ENCODE results near the gene KREMEN2. TPM values are rescaled to one million over a fixed set of nuclear protein-coding genes. Genes with fewer than 3 reads are reported as not detected.
A peak's percentile ranks its signal among the peaks of the same experiment; 100 is the strongest.

The KREMEN2 gene
- total and polyA plus RNA-seq, 9 of the 15 experiments (the other 6 are each of a cell fraction or from before 2014, with no cell fraction given) = 0.04 to 7.7 (median 1.5) TPM; not detected in 1

DNA sequence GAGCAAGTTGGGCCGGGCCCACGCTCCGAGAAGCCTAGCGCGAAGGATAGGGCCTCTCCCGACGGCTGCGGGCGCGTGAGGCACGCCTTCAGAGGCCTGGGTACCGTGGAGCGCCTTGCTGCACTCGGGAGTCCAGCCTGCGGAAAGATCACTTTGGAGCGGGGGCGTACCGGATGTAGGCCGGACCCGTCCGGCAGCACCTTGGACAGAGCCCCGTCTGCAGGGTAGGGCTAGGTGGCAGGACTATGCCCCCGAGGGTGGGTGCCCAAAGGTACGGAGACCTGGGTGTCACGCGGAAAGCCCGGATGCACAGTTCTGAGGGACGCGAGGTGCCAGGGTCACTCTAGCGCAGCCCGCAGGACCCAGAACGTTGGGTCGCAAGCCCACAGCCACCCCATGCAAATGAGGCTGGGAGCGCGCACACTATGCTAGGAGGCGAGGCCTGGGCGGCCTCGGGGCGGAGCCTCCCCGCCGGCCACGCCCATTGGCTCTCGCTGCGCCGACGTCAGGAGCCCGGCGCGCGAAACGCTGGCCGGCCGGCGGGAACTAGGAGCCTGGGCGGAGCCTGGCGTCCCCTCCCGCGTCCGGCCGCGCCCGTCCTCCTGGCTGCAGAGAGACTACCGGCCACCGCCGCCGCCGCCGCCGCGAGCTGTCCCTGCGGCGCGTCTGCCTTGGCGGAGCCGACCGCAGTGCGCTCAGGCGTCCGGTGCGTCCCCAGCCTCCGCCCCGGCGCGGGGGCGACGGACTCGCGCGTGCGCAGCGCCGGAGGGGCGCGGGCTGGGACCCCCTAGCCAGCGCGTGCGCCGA lies 4.9 kb downstream of the KREMEN2 start, which contains the start of gene PAQR4 (continued):
- TF ChIP-seq, protein P1, sequence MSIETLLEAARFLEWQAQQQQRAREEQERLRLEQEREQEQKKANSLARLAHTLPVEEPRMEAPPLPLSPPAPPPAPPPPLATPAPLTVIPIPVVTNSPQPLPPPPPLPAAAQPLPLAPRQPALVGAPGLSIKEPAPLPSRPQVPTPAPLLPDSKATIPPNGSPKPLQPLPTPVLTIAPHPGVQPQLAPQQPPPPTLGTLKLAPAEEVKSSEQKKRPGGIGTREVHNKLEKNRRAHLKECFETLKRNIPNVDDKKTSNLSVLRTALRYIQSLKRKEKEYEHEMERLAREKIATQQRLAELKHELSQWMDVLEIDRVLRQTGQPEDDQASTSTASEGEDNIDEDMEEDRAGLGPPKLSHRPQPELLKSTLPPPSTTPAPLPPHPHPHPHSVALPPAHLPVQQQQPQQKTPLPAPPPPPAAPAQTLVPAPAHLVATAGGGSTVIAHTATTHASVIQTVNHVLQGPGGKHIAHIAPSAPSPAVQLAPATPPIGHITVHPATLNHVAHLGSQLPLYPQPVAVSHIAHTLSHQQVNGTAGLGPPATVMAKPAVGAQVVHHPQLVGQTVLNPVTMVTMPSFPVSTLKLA (conservative IDR thresholded peaks at IDR 0.05) = peak; percentile 95 to 98
- TF ChIP-seq HDAC6 (IDR thresholded peaks at IDR 0.05; ENCODE audit: low read depth, low read length) (no peak), MTA3 (IDR thresholded peaks at IDR 0.05; ENCODE audit: borderline replicate concordance) (peak; percentile 90), IRF2 (CRISPR knock-in tag; IDR thresholded peaks at IDR 0.05) (peak; percentile 83; the same call in 1 of the 2 replicates)
- TF ChIP-seq, protein P2, sequence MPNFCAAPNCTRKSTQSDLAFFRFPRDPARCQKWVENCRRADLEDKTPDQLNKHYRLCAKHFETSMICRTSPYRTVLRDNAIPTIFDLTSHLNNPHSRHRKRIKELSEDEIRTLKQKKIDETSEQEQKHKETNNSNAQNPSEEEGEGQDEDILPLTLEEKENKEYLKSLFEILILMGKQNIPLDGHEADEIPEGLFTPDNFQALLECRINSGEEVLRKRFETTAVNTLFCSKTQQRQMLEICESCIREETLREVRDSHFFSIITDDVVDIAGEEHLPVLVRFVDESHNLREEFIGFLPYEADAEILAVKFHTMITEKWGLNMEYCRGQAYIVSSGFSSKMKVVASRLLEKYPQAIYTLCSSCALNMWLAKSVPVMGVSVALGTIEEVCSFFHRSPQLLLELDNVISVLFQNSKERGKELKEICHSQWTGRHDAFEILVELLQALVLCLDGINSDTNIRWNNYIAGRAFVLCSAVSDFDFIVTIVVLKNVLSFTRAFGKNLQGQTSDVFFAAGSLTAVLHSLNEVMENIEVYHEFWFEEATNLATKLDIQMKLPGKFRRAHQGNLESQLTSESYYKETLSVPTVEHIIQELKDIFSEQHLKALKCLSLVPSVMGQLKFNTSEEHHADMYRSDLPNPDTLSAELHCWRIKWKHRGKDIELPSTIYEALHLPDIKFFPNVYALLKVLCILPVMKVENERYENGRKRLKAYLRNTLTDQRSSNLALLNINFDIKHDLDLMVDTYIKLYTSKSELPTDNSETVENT (CRISPR knock-in tag; IDR thresholded peaks at IDR 0.05) = no peak; the same call in none of the 2 replicates
- TF ChIP-seq, protein P3, sequence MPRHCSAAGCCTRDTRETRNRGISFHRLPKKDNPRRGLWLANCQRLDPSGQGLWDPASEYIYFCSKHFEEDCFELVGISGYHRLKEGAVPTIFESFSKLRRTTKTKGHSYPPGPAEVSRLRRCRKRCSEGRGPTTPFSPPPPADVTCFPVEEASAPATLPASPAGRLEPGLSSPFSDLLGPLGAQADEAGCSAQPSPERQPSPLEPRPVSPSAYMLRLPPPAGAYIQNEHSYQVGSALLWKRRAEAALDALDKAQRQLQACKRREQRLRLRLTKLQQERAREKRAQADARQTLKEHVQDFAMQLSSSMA (CRISPR knock-in tag; IDR thresholded peaks at IDR 0.05) = no peak
- TF ChIP-seq, protein P4, sequence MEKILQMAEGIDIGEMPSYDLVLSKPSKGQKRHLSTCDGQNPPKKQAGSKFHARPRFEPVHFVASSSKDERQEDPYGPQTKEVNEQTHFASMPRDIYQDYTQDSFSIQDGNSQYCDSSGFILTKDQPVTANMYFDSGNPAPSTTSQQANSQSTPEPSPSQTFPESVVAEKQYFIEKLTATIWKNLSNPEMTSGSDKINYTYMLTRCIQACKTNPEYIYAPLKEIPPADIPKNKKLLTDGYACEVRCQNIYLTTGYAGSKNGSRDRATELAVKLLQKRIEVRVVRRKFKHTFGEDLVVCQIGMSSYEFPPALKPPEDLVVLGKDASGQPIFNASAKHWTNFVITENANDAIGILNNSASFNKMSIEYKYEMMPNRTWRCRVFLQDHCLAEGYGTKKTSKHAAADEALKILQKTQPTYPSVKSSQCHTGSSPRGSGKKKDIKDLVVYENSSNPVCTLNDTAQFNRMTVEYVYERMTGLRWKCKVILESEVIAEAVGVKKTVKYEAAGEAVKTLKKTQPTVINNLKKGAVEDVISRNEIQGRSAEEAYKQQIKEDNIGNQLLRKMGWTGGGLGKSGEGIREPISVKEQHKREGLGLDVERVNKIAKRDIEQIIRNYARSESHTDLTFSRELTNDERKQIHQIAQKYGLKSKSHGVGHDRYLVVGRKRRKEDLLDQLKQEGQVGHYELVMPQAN (IDR thresholded peaks at IDR 0.05; ENCODE audit: borderline replicate concordance) = peak; percentile 99
- TF ChIP-seq, protein P5, sequence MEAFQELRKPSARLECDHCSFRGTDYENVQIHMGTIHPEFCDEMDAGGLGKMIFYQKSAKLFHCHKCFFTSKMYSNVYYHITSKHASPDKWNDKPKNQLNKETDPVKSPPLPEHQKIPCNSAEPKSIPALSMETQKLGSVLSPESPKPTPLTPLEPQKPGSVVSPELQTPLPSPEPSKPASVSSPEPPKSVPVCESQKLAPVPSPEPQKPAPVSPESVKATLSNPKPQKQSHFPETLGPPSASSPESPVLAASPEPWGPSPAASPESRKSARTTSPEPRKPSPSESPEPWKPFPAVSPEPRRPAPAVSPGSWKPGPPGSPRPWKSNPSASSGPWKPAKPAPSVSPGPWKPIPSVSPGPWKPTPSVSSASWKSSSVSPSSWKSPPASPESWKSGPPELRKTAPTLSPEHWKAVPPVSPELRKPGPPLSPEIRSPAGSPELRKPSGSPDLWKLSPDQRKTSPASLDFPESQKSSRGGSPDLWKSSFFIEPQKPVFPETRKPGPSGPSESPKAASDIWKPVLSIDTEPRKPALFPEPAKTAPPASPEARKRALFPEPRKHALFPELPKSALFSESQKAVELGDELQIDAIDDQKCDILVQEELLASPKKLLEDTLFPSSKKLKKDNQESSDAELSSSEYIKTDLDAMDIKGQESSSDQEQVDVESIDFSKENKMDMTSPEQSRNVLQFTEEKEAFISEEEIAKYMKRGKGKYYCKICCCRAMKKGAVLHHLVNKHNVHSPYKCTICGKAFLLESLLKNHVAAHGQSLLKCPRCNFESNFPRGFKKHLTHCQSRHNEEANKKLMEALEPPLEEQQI (IDR thresholded peaks at IDR 0.05) = no peak; the same call in 1 of the 2 replicates
- TF ChIP-seq, protein P6, sequence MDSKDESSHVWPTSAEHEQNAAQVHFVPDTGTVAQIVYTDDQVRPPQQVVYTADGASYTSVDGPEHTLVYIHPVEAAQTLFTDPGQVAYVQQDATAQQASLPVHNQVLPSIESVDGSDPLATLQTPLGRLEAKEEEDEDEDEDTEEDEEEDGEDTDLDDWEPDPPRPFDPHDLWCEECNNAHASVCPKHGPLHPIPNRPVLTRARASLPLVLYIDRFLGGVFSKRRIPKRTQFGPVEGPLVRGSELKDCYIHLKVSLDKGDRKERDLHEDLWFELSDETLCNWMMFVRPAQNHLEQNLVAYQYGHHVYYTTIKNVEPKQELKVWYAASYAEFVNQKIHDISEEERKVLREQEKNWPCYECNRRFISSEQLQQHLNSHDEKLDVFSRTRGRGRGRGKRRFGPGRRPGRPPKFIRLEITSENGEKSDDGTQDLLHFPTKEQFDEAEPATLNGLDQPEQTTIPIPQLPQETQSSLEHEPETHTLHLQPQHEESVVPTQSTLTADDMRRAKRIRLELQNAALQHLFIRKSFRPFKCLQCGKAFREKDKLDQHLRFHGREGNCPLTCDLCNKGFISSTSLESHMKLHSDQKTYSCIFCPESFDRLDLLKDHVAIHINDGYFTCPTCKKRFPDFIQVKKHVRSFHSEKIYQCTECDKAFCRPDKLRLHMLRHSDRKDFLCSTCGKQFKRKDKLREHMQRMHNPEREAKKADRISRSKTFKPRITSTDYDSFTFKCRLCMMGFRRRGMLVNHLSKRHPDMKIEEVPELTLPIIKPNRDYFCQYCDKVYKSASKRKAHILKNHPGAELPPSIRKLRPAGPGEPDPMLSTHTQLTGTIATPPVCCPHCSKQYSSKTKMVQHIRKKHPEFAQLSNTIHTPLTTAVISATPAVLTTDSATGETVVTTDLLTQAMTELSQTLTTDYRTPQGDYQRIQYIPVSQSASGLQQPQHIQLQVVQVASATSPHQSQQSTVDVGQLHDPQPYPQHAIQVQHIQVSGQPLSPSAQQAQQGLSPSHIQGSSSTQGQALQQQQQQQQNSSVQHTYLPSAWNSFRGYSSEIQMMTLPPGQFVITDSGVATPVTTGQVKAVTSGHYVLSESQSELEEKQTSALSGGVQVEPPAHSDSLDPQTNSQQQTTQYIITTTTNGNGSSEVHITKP (IDR thresholded peaks at IDR 0.05; ENCODE audit: partially characterized antibody) = peak; percentile 65
- TF ChIP-seq, protein P7, sequence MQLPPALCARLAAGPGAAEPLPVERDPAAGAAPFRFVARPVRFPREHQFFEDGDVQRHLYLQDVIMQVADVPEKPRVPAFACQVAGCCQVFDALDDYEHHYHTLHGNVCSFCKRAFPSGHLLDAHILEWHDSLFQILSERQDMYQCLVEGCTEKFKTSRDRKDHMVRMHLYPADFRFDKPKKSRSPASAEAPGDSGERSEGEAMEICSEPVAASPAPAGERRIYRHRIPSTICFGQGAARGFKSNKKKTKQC (CRISPR knock-in tag; IDR thresholded peaks at IDR 0.05) = peak; percentile 98

All from K562 (cell line).